Stimulated activated CD8-positive, alpha-beta memory T cell treated with anti-CD3 and anti-CD28 coated beads, Interleukin-4, amount 100 ng/mL, for 24 hours (primary cell): ENCODE data around the gene IFT20.
"Not testable (repeated sequence)": the region's sequence is repeated elsewhere in the genome, so short reads cannot be mapped to it uniquely, and the experiment has no call there.

ENCODE experiments used
- DNase-seq: peaks from one replicate; pipeline ENCODE4 v3.0.0-alpha.2; 2020; ENCODE audit warnings: low read depth

IFT20 gene

GRCh38 chr17:28363776-28364650 is 28.7 kb upstream of the IFT20 start:
- DNase-seq: no peak

GRCh38 chr17:28363186-28363585 is 27.9 kb upstream of the IFT20 start:
- no peak for DNase-seq

- DNase-seq: no peak
These were observed 22.6 kb upstream of the IFT20 start for GRCh38 chr17:28357901-28358197.

- DNase-seq: peak; percentile 95
These were observed 22.0 kb upstream of the IFT20 start, which contains the start of gene POLDIP2 for GRCh38 chr17:28357061-28357900. TSS of gene POLDIP2 (minus strand) at chr17:28357527. CDS start at chr17:28357448, 79 bp downstream.

GRCh38 chr17:28350271-28350670 is 15.0 kb upstream of the IFT20 start:
- no peak for DNase-seq

GRCh38 chr17:28348979-28349378 is 13.7 kb upstream of the IFT20 start:
- no peak for DNase-seq

GRCh38 chr17:28347261-28347891 is 12.1 kb upstream of the IFT20 start:
- no peak for DNase-seq

GRCh38 chr17:28346746-28347246 is 11.5 kb upstream of the IFT20 start:
- DNase-seq: no peak

GRCh38 chr17:28346199-28346580 is 10.9 kb upstream of the IFT20 start:
- no peak for DNase-seq

- DNase-seq: no peak
These were observed 10.3 kb upstream of the IFT20 start for GRCh38 chr17:28345419-28346198.

- DNase-seq: no peak
These were observed 9.2 kb upstream of the IFT20 start for GRCh38 chr17:28344435-28344901.

GRCh38 chr17:28344011-28344410 is 8.7 kb upstream of the IFT20 start:
- DNase-seq: no peak

- DNase-seq: no peak
These were observed 8.2 kb upstream of the IFT20 start for GRCh38 chr17:28343491-28343932.

GRCh38 chr17:28342313-28342712 is 7.0 kb upstream of the IFT20 start:
- no peak for DNase-seq

GRCh38 chr17:28341516-28341915 is 6.2 kb upstream of the IFT20 start:
- DNase-seq: no peak

GRCh38 chr17:28340374-28340773 is 5.1 kb upstream of the IFT20 start:
- DNase-seq: no peak

GRCh38 chr17:28339431-28339830 is 4.2 kb upstream of the IFT20 start:
- DNase-seq: no peak

GRCh38 chr17:28338769-28339212 is 3.5 kb upstream of the IFT20 start:
- not testable (repeated sequence) for DNase-seq

- DNase-seq: no peak
These were observed 2.9 kb upstream of the IFT20 start for GRCh38 chr17:28338056-28338768.

GRCh38 chr17:28335959-28336871 is 943 bp upstream of the IFT20 start:
- DNase-seq: no peak
